IMR-90 (cell line): Measurements from ENCODE around the gene CCDC12. TPM values are rescaled to one million over a fixed set of nuclear protein-coding genes. Genes with fewer than 3 reads are reported as not detected.

ENCODE experiments used
- ATAC-seq: fragments of 200-7000 bp; cut with Tn5 transposase; 2 replicates; pipeline ENCODE4 v1.9.1; 2020; ENCODE audit warnings: low read depth, mild to moderate bottlenecking, moderate library complexity
- BruUV-seq: library from RNA; stranded (reverse); fragments of 400-500 nt; replicated peaks from 2 replicates; lab custom pipeline; 2021; lab: Mats Ljungman, UMichigan
- CTCF ChIA-PET: fragments of 300-600 bp; formaldehyde crosslinking; extraction: SDS; loops from one replicate; lab custom pipeline; 2021; ENCODE audit warnings: antibody characterized with exemption; lab: Yijun Ruan, JAX
- POLR2A ChIA-PET: fragments of 300-600 bp; sonication (Branson Sonifier 250); formaldehyde crosslinking; loops from one replicate; lab custom pipeline; 2022; ENCODE audit warnings: antibody characterized with exemption; ENCODE audit not compliant: unreplicated experiment; lab: Charles Lee
- DNase-seq: peaks from one replicate; pipeline ENCODE4 v3.0.0; 2013
- H2AFZ ChIP-seq: replicated peaks from 2 replicates; pipeline ENCODE3; 2013; ENCODE audit warnings: low read length, mild to moderate bottlenecking; ENCODE audit not compliant: poor library complexity
- H2AK5ac ChIP-seq: 2 replicates; pipeline ENCODE4 v1.6.1; 2013; ENCODE audit warnings: low read depth, low read length, inconsistent platforms
- H2AK9ac ChIP-seq: replicated peaks from 2 replicates; pipeline ENCODE3; 2013; ENCODE audit warnings: mild to moderate bottlenecking, low read depth, low read length, moderate library complexity; ENCODE audit not compliant: poor library complexity
- H2BK120ac ChIP-seq: 2 replicates; pipeline ENCODE4 v1.6.1; 2013; ENCODE audit warnings: low read depth, low read length, inconsistent platforms
- H2BK15ac ChIP-seq: 3 replicates; pipeline ENCODE4 v1.6.1; 2013; ENCODE audit warnings: low read depth, low read length, inconsistent platforms
- H2BK20ac ChIP-seq: 2 replicates; pipeline ENCODE4 v1.6.1; 2013; ENCODE audit warnings: low read depth, mild to moderate bottlenecking, inconsistent platforms, low read length, moderate library complexity
- H2BK5ac ChIP-seq: 2 replicates; pipeline ENCODE4 v1.6.1; 2013; ENCODE audit warnings: mild to moderate bottlenecking, low read depth, low read length, inconsistent platforms; ENCODE audit not compliant: poor library complexity, severe bottlenecking
- H3K14ac ChIP-seq: replicated peaks from 2 replicates; pipeline ENCODE4 v1.6.1; 2013; ENCODE audit warnings: low read depth, low read length, inconsistent platforms
- H3K18ac ChIP-seq: 2 replicates; pipeline ENCODE4 v1.6.1; 2013; ENCODE audit warnings: low read depth, low read length, control low read depth
- H3K23ac ChIP-seq: 2 replicates; pipeline ENCODE4 v1.6.1; 2013; ENCODE audit warnings: low read depth, low read length, inconsistent platforms
- H3K27ac ChIP-seq: 2 replicates; pipeline ENCODE4 v1.5.1; 2013; ENCODE audit warnings: mild to moderate bottlenecking, control low read depth, low read length; ENCODE audit not compliant: insufficient read depth
- H3K27me3 ChIP-seq: 2 replicates; pipeline ENCODE4 v1.6.1; 2013; ENCODE audit warnings: low read length; ENCODE audit not compliant: control insufficient read depth, insufficient read depth
- H3K36me3 ChIP-seq: 2 replicates; pipeline ENCODE4 v1.6.1; 2013; ENCODE audit warnings: low read length, mixed read lengths; ENCODE audit not compliant: control insufficient read depth, insufficient read depth
- H3K4ac ChIP-seq: 2 replicates; pipeline ENCODE4 v1.6.1; 2013; ENCODE audit warnings: low read depth, low read length, inconsistent platforms
- H3K4me1 ChIP-seq: 2 replicates; pipeline ENCODE4 v1.6.1; 2013; ENCODE audit warnings: low read length, mixed read lengths; ENCODE audit not compliant: control insufficient read depth, insufficient read depth
- H3K4me2 ChIP-seq: 2 replicates; pipeline ENCODE4 v1.6.1; 2013; ENCODE audit warnings: low read depth, mild to moderate bottlenecking, control low read depth, low read length, moderate library complexity
- H3K4me3 ChIP-seq: 2 replicates; pipeline ENCODE4 v1.5.1; 2013; ENCODE audit warnings: low read depth, mild to moderate bottlenecking, control low read depth, low read length, moderate library complexity; ENCODE audit not compliant: insufficient read depth
- H3K56ac ChIP-seq: 2 replicates; pipeline ENCODE4 v1.6.1; 2013; ENCODE audit warnings: low read length, inconsistent platforms; ENCODE audit not compliant: insufficient read depth; ENCODE audit errors: extremely low read depth
- H3K79me1 ChIP-seq, 2 experiments: 2 replicates each; pipeline ENCODE4 v1.6.1; 2013; ENCODE audit warnings: low read length in 2 of 2, inconsistent platforms in 1 of 2, low read depth in 1 of 2
- H3K9ac ChIP-seq: 2 replicates; pipeline ENCODE4 v1.6.1; 2013; ENCODE audit warnings: low read depth, low read length, control low read depth
- H3K9me1 ChIP-seq: 2 replicates; pipeline ENCODE4 v1.6.1; 2013; ENCODE audit warnings: low read length, inconsistent platforms; ENCODE audit not compliant: insufficient read depth
- H3K9me3 ChIP-seq: 2 replicates; pipeline ENCODE4 v1.6.1; 2013; ENCODE audit warnings: low read length; ENCODE audit not compliant: control insufficient read depth, insufficient read depth
- H4K20me1 ChIP-seq: 2 replicates; pipeline ENCODE4 v1.6.1; 2013; ENCODE audit warnings: low read length, inconsistent platforms; ENCODE audit not compliant: insufficient read depth
- H4K5ac ChIP-seq: 2 replicates; pipeline ENCODE4 v1.6.1; 2013; ENCODE audit warnings: mild to moderate bottlenecking, low read depth, low read length, control low read depth
- H4K8ac ChIP-seq, 2 experiments: 2 replicates each; pipeline ENCODE4 v1.6.1; 2013; ENCODE audit warnings: low read depth in 2 of 2, low read length in 2 of 2, control low read depth in 1 of 2, inconsistent platforms in 1 of 2
- H4K91ac ChIP-seq: 2 replicates; pipeline ENCODE4 v1.6.1; 2013; ENCODE audit warnings: low read depth, low read length, inconsistent platforms; ENCODE audit not compliant: insufficient read depth
- CEBPB ChIP-seq: IDR thresholded peaks from 2 replicates; pipeline ENCODE4 v1.6.1; 2012; ENCODE audit warnings: low read depth, low read length, improper control_type of control experiment
- CHD1 ChIP-seq: IDR thresholded peaks from 2 replicates; pipeline ENCODE4 v1.6.1; 2012; ENCODE audit warnings: low read depth, low read length, improper control_type of control experiment
- ELK1 ChIP-seq: fragments of 150-350 bp; IDR thresholded peaks from 2 replicates; pipeline ENCODE4 v1.6.1; 2016; ENCODE audit warnings: low read depth, mild to moderate bottlenecking, low read length, moderate library complexity, borderline replicate concordance
- FOS ChIP-seq: fragments of 150-350 bp; IDR thresholded peaks from 2 replicates; pipeline ENCODE4 v1.6.1; 2016; ENCODE audit warnings: low read depth, low read length
- MAFK ChIP-seq: IDR thresholded peaks from 2 replicates; pipeline ENCODE4 v1.6.1; 2012; ENCODE audit warnings: low read depth, low read length, improper control_type of control experiment
- MXI1 ChIP-seq: IDR thresholded peaks from 2 replicates; pipeline ENCODE4 v1.6.1; 2012; ENCODE audit warnings: low read depth, mild to moderate bottlenecking, low read length, moderate library complexity, borderline replicate concordance
- POLR2A ChIP-seq: IDR thresholded peaks from 2 replicates; pipeline ENCODE4 v1.6.1; 2012; ENCODE audit warnings: mild to moderate bottlenecking, low read depth, low read length
- RCOR1 ChIP-seq: IDR thresholded peaks from 2 replicates; pipeline ENCODE4 v1.6.1; 2012; ENCODE audit warnings: mild to moderate bottlenecking, low read length, improper control_type of control experiment; ENCODE audit not compliant: insufficient replicate concordance
- WGBS, 2 experiments: methylation state at CpG; one replicate each; pipeline versions ENCODE4 v1.1.5 to v1.1.7; 2013; ENCODE audit warnings: missing lambda C conversion rate in 2 of 2; ENCODE audit not compliant: insufficient read length in 1 of 2; ENCODE audit errors: extremely low coverage in 2 of 2; 5-methylcytosine and 5-hydroxymethylcytosine counted together
- dilution Hi-C: fragments of 300-500 bp; cut with HindIII; formaldehyde crosslinking; loops from one replicate; pipeline ENCODE4 v1.14.3; 2018; ENCODE audit warnings: low sequenced_read_pairs; ENCODE audit not compliant: unreplicated experiment
- in situ Hi-C: fragments of 300-500 bp; cut with MboI; formaldehyde crosslinking; loops from 3 replicates; pipeline ENCODE4 v1.14.3; 2019; ENCODE audit warnings: low sequenced_read_pairs, inconsistent platforms, mixed read lengths
- intact Hi-C: fragments of 100-400 bp; cut with micrococcal nuclease; formaldehyde crosslinking; loops from 2 replicates; pipeline ENCODE4 v1.10.0; 2022
- polyA plus RNA-seq, 3 experiments: library from polyadenylated mRNA; depleted of rRNA; stranded (reverse); fragments of >200 nt; gene quantifications; 2 replicates each; pipeline ENCODE4 v1.2.3, GENCODE V29; 2012; ENCODE audit warnings: low replicate concordance in 1 of 3
- total RNA-seq: library from RNA; depleted of rRNA; stranded (reverse); fragments of >200 nt; gene quantifications from 2 replicates; pipeline ENCODE4 v1.2.3, GENCODE V29; 2012

Gene CCDC12
- total and polyA plus RNA-seq, 2 of the 4 experiments (the other 2 are of a cell fraction) = 15.2 to 35.1 TPM

GRCh38 chr3:46880884-46881595, 95.5 kb downstream of the CCDC12 start (continued):
- no peak for TF ChIP-seq RCOR1
- no peak for TF ChIP-seq FOS
- no peak for TF ChIP-seq CHD1
- no peak for TF ChIP-seq CEBPB

- Histone ChIP-seq H3K23ac (no peak overlapping the region), H2BK20ac (no peak overlapping the region), H3K9me1 (0 out of 2 replicates have a peak, but pooled peaks cover 3% of the 10 kb centered on the region), H3K79me1 (no peaks in the 10 kb centered on the region), H2AK9ac (peak overlapping the region; percentile 25), H3K56ac (no peak overlapping the region), H3K18ac (no peak overlapping the region), H2BK120ac (no peak overlapping the region), H2AK5ac (no peak overlapping the region), H4K20me1 (no peaks in the 10 kb centered on the region), H4K91ac (no peak overlapping the region), H2AFZ (peak overlapping the region; percentile 3), H3K9me3 (no peaks in the 10 kb centered on the region), H3K27ac (no peak overlapping the region), H2BK15ac (no peak overlapping the region), H3K4ac (no peak overlapping the region), H3K27me3 (peaks cover 42% of the 10 kb centered on the region), H2BK5ac (no peak overlapping the region), H3K4me3 (no peak overlapping the region), H3K36me3 (no peaks in the 10 kb centered on the region), H3K4me1 (no peaks in the 10 kb centered on the region), H3K9ac (no peak overlapping the region), H3K4me2 (no peak overlapping the region), H4K8ac (no peak overlapping the region), H3K14ac (no peak overlapping the region), H4K5ac (no peak overlapping the region)
- DNase-seq (no peak), ATAC-seq (peak; percentile 6; the same call in 1 of the 2 replicates)
- no CpG with 5 or more reads among the region's 2 CpGs for WGBS, 2 experiments
- POLR2A ChIA-PET = no interaction called here
- intact Hi-C loops (no loop called here), in situ Hi-C loops (loop anchor here (25.0 kb wide), 1 partner anchor 392 kb away; the partner anchor contains the start of gene RTP3), dilution Hi-C loops (no loop called here)
- BruUV-seq = no TSS peak
- CTCF ChIA-PET = no interaction called here
- TF ChIP-seq ELK1 (no peak), POLR2A (no peak), MAFK (no peak), MXI1 (no peak)
These were observed 97.6 kb downstream of the CCDC12 start for GRCh38 chr3:46878781-46879436.
